Natural killer cell (primary cell): Measurements from ENCODE around the gene MAP3K14. TPM values are rescaled to one million over a fixed set of nuclear protein-coding genes. Genes with fewer than 3 reads are reported as not detected.

Experiments used
- ATAC-seq, 3 donors: fragments of 150-1000 bp in 2 of 3; fragments of 200-7000 bp in 1 of 3; cut with Tn5 transposase; 1 replicate in 1 of 3; 2 replicates in 2 of 3; pipeline ENCODE4 v1.10.0; 2021; ENCODE audit warnings: mild to moderate bottlenecking in 2 of 3, moderate library complexity in 2 of 3
- DNase-seq, 2 donors: peaks; one replicate each; pipeline versions ENCODE4 v3.0.0 to v3.0.0-alpha.2; 2013 to 2021; ENCODE audit warnings: mixed read lengths in 1 of 2
- H3K27ac ChIP-seq: one replicate; pipeline ENCODE4 v1.5.1; 2013; ENCODE audit warnings: mild to moderate bottlenecking, low read length
- H3K27me3 ChIP-seq: one replicate; pipeline ENCODE4 v1.6.1; 2013; ENCODE audit warnings: low read length; ENCODE audit not compliant: control insufficient read depth, insufficient read depth
- H3K36me3 ChIP-seq: one replicate; pipeline ENCODE4 v1.6.1; 2013; ENCODE audit warnings: low read length; ENCODE audit not compliant: control insufficient read depth, insufficient read depth
- H3K4me1 ChIP-seq: one replicate; pipeline ENCODE4 v1.6.1; 2013; ENCODE audit warnings: low read length; ENCODE audit not compliant: control insufficient read depth, insufficient read depth
- H3K4me3 ChIP-seq: one replicate; pipeline ENCODE4 v1.5.1; 2013; ENCODE audit warnings: low read length
- H3K9me3 ChIP-seq: one replicate; pipeline ENCODE4 v1.6.1; 2013; ENCODE audit warnings: low read length; ENCODE audit not compliant: control insufficient read depth, insufficient read depth
- H3K27ac Mint-ChIP-seq, 2 donors: one replicate each; pipeline ENCODE4 v1.8.0; 2022; ENCODE audit warnings: mild to moderate bottlenecking in 2 of 2, mixed read lengths in 2 of 2, moderate library complexity in 1 of 2
- H3K27me3 Mint-ChIP-seq, 2 donors: one replicate each; pipeline ENCODE4 v1.8.0; 2022; ENCODE audit warnings: low read depth in 2 of 2, mixed read lengths in 2 of 2
- H3K36me3 Mint-ChIP-seq: one replicate; pipeline ENCODE4 v1.8.0; 2022; ENCODE audit warnings: mixed read lengths
- H3K4me1 Mint-ChIP-seq, 2 donors: one replicate each; pipeline ENCODE4 v1.8.0; 2022; ENCODE audit warnings: mixed read lengths in 2 of 2
- H3K4me3 Mint-ChIP-seq: one replicate; pipeline ENCODE4 v1.8.0; 2022; ENCODE audit warnings: mild to moderate bottlenecking, moderate library complexity, mixed read lengths
- H3K9me3 Mint-ChIP-seq, 2 donors: one replicate each; pipeline ENCODE4 v1.8.0; 2022; ENCODE audit warnings: mixed read lengths in 2 of 2
- WGBS: methylation state at CpG from one replicate; pipeline ENCODE4 v1.1.7; 2013; ENCODE audit warnings: missing lambda C conversion rate; ENCODE audit not compliant: insufficient coverage; 5-methylcytosine and 5-hydroxymethylcytosine counted together
- intact Hi-C: fragments of 100-400 bp; cut with micrococcal nuclease; formaldehyde crosslinking; loops from one replicate; pipeline ENCODE4 v1.14.2; 2022
- total RNA-seq, 4 donors: library from RNA; stranded (reverse); fragments of 120-200 nt in 1 of 4; gene quantifications; one replicate each; pipeline versions ENCODE4 v1.2.3 to v1.2.4, GENCODE V29; 2013 to 2022
- TF ChIP-seq, protein P1 (sequence below): fragments of 200-600 bp; IDR thresholded peaks from one replicate; pipeline ENCODE4 v1.8.0; 2022; ENCODE audit warnings: antibody characterized with exemption

Gene MAP3K14
- total RNA-seq, 3 donors from 2014 or later (not counting 1 experiment from before 2014, with no cell fraction given): 28.0 to 31.9 (median 31.6) TPM

DNA sequence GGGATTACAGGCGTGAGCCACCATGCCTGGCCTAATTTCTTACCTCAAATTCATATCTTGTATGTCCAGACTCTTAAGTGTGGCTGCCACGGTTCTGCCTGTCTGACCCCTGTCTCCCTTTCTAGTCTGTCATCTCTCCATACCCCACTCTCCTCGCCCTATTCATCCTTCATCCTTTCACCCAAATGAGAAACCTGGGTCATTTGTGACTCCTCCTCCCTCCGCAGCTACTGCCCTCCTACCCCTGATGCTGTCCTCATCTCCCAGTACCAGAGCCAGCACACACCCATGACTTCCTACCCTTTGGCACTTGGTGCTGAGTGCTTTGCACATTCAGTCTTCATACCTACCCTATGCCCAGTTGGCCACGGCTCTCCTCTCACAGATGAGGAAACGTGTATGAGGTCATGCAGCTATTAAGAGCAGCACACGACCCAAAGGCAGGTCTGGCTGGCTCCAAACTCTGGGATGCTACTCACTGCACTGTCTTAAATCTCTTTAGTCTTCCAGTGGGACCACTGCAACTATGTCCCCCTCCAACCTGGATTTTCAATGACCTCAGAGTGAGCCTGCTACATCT, 56.5 kb downstream of the MAP3K14 start:
- Histone ChIP-seq H3K4me3 (no peak overlapping the region), H3K4me1 (peaks cover 20% of the 10 kb centered on the region), H3K9me3 (no peaks in the 10 kb centered on the region), H3K27ac (no peak overlapping the region), H3K36me3 (peaks cover 18% of the 10 kb centered on the region), H3K27me3 (no peaks in the 10 kb centered on the region)
- H3K4me3 Mint-ChIP-seq: peak overlapping the region; percentile 59
- H3K9me3 Mint-ChIP-seq: no peaks in the 10 kb centered on the region
- intact Hi-C loops: no loop called here
- WGBS: 93% methylated on average over 7 of the region's 7 CpGs
- no peaks in the 10 kb centered on the region for H3K36me3 Mint-ChIP-seq
- ATAC-seq (no peak), DNase-seq (no peak)
- TF ChIP-seq, protein P1, sequence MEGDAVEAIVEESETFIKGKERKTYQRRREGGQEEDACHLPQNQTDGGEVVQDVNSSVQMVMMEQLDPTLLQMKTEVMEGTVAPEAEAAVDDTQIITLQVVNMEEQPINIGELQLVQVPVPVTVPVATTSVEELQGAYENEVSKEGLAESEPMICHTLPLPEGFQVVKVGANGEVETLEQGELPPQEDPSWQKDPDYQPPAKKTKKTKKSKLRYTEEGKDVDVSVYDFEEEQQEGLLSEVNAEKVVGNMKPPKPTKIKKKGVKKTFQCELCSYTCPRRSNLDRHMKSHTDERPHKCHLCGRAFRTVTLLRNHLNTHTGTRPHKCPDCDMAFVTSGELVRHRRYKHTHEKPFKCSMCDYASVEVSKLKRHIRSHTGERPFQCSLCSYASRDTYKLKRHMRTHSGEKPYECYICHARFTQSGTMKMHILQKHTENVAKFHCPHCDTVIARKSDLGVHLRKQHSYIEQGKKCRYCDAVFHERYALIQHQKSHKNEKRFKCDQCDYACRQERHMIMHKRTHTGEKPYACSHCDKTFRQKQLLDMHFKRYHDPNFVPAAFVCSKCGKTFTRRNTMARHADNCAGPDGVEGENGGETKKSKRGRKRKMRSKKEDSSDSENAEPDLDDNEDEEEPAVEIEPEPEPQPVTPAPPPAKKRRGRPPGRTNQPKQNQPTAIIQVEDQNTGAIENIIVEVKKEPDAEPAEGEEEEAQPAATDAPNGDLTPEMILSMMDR: no peak
- peaks cover 0 to 21% of the 10 kb centered on the region in 2 donors for H3K4me1 Mint-ChIP-seq
- peak overlapping the region in 1 of 2 donors; percentile 75 for H3K27ac Mint-ChIP-seq
- no peaks in the 10 kb centered on the region for H3K27me3 Mint-ChIP-seq

DNA sequence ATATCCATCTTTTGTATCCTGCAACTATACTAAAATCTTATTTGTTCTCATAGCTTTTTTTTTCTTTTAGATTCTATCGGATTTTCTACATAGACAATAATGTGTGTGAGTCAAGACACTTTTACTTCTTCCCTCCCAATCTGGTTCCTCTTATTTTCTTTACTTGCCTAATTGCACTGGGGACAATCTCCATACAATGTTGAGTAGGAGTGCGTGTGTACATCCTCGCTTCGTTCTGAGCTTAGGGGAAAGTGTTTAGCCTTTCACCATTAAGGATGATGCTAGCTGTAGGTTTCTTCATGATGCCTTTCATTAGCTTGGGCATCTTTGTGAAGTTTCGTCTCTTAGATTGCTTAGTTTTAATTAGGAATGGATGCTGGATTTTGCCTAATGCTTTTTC, 57.8 kb downstream of the MAP3K14 start:
- 57% methylated on average over 4 of the region's 5 CpGs for WGBS
- H3K27ac Mint-ChIP-seq: no peak overlapping the region
- intact Hi-C loops: no loop called here
- H3K4me1 ChIP-seq: peaks cover 20% of the 10 kb centered on the region
- peaks cover 2 to 29% of the 10 kb centered on the region in 2 donors for H3K4me1 Mint-ChIP-seq
- TF ChIP-seq, protein P1: no peak
- no peaks in the 10 kb centered on the region for H3K9me3 Mint-ChIP-seq
- ATAC-seq: no peak
- H3K36me3 Mint-ChIP-seq: no peaks in the 10 kb centered on the region
- H3K36me3 ChIP-seq: peaks cover 6% of the 10 kb centered on the region
- no peaks in the 10 kb centered on the region for H3K27me3 ChIP-seq
- no peak for DNase-seq
- H3K27me3 Mint-ChIP-seq: no peaks in the 10 kb centered on the region
- no peak overlapping the region for H3K4me3 ChIP-seq
- H3K27ac ChIP-seq: no peak overlapping the region
- no peak overlapping the region for H3K4me3 Mint-ChIP-seq
- no peaks in the 10 kb centered on the region for H3K9me3 ChIP-seq

DNA sequence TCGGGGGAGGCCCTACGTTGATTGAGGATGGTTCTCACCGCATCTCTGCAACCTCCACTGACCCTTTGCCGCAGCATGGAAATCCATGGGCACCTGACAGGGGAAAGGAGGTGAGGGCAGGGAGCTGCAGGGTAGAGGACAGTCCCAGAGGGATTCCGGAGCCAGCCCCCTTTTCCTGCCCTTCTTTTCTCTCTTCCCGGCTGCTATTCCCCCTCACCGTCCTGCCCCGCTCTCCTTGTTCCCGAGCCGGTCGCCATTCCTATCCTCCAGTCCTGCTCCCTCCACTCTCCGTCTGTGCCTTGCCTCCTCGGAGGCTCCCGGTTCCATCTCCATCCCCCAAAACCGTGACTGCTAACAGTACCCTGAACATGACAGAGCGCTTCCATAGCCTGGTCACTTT, 59.7 kb downstream of the MAP3K14 start:
- Mint-ChIP-seq H3K36me3 (no peaks in the 10 kb centered on the region), H3K27me3 (no peaks in the 10 kb centered on the region), H3K27ac (no peak overlapping the region), H3K4me3 (no peak overlapping the region), H3K4me1 (peaks cover 19 to 43% of the 10 kb centered on the region in 2 donors), H3K9me3 (no peaks in the 10 kb centered on the region)
- intact Hi-C loops: no loop called here
- Histone ChIP-seq H3K9me3 (no peaks in the 10 kb centered on the region), H3K36me3 (no peaks in the 10 kb centered on the region), H3K4me1 (peaks cover 16% of the 10 kb centered on the region), H3K4me3 (no peak overlapping the region), H3K27ac (no peak overlapping the region), H3K27me3 (no peaks in the 10 kb centered on the region)
- WGBS: 96% methylated on average over 16 of the region's 16 CpGs
- TF ChIP-seq, protein P1: no peak
- DNase-seq: no peak
- no peak for ATAC-seq
